MM.1S (cell line): ENCODE results near the gene GTSE1.

Experiments
- EZH2 ChIP-seq: fragments of 300-600 bp; sonication (generic); optimal IDR thresholded peaks from 2 replicates; pipeline ENCODE3; 2017; ENCODE audit warnings: low read depth, mild to moderate bottlenecking, antibody characterized with exemption, low read length, mixed read lengths
- EZH2phosphoT487 ChIP-seq: fragments of 300-600 bp; sonication (generic); IDR thresholded peaks from 2 replicates; pipeline ENCODE4 v1.6.1; 2018; ENCODE audit warnings: antibody characterized with exemption, low read length
- TF ChIP-seq, protein P1 (sequence below): fragments of 300-600 bp; sonication (generic); IDR thresholded peaks from 2 replicates; pipeline ENCODE4 v1.5.1; 2016; ENCODE audit warnings: antibody characterized with exemption, low read length, mixed read lengths

DNA sequence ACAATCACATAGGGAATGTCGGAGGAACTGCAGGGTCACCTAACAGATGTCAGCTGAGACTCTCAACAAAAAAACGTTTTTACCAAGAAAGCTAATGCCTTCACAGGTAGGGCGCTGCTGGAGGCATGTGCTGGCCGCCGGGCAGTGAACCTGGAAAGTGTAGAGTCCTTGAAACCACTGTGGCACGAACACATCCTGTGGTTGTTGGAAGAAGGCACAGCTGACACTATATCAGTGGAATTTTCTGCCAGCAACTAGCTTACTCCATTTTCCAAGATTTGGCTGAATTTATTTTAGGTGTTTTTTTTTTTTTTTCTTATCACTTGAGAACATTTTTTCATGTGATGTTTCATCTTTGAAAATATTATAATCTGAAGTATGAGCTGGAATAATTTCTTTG is 53.0 kb downstream of the GTSE1 start:
- TF ChIP-seq, protein P1, sequence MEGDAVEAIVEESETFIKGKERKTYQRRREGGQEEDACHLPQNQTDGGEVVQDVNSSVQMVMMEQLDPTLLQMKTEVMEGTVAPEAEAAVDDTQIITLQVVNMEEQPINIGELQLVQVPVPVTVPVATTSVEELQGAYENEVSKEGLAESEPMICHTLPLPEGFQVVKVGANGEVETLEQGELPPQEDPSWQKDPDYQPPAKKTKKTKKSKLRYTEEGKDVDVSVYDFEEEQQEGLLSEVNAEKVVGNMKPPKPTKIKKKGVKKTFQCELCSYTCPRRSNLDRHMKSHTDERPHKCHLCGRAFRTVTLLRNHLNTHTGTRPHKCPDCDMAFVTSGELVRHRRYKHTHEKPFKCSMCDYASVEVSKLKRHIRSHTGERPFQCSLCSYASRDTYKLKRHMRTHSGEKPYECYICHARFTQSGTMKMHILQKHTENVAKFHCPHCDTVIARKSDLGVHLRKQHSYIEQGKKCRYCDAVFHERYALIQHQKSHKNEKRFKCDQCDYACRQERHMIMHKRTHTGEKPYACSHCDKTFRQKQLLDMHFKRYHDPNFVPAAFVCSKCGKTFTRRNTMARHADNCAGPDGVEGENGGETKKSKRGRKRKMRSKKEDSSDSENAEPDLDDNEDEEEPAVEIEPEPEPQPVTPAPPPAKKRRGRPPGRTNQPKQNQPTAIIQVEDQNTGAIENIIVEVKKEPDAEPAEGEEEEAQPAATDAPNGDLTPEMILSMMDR = no peak
- TF ChIP-seq EZH2phosphoT487 (no peak), EZH2 (no peak)
